ELR (cell line): ENCODE results near the gene ETHE1.
"Not testable (repeated sequence)": the region's sequence is repeated elsewhere in the genome, so short reads cannot be mapped to it uniquely, and the experiment has no call there.

ENCODE experiments used
- DNase-seq: peaks from one replicate; pipeline ENCODE4 v3.0.0-alpha.2; 2015; ENCODE audit warnings: low read depth

ETHE1 gene

DNA sequence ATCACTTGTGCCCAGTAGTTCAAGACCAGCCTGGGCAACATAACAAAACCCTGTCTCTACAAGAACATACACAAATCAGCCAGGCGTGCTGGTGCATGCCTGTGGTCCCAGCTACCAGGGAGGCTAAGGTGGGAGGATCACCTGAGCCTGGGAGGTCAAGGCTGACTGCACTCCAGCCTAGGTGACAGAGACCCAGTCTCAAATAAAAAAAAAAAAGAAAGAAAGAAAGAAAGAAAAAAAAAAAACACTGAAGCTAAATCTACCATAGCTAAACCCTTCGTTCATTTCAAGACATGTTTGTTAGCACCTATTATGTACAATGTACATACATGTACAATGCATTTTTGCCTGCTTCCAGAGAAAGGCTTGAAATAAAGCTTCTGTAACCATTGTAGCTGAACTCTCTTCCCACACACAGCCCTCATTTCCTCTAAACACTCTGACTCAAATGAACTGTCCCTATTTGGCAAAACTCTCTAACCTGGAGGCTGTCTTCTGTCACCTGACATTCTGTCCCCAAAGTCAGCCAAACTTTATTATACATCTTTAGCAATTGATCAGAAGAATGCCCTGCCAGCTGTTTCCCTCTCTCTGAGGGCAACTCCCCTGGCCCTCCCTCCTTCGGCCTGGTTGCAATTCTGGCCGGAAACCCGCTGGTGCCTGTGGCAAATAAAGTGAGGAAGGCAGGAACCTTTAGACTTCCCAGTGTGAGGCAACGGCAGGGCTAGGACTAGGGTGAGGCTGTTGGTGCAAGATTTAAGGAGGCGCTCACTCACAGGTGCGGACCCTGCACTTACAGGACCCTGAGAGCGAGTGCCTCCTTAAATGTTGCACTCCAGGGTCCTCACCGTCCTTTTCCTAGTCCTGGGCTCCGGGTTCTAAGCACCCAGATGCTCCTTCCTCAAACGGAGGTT lies 1.8 kb downstream of the ETHE1 start:
- DNase-seq = peak; percentile 68

DNA sequence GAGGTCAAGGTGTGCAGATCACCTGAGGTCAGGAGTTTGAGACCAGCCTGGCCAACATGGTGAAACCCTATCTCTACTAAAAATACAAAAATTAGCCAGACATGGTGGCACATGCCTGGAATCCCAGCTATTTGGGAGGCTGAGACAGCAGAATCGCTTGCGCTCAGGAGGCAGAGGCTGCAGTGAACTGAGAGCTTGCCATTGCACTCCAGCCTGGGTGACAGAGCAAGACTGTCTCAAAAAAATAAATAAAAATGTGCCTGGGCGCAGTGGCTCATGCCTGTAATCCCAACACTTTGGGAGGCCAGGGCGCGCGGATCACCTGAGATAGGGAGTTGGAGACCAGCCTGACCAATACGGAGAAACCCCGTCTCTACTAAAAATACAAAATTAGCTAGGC lies 3.3 kb downstream of the ETHE1 start:
- DNase-seq = not testable (repeated sequence)

DNA sequence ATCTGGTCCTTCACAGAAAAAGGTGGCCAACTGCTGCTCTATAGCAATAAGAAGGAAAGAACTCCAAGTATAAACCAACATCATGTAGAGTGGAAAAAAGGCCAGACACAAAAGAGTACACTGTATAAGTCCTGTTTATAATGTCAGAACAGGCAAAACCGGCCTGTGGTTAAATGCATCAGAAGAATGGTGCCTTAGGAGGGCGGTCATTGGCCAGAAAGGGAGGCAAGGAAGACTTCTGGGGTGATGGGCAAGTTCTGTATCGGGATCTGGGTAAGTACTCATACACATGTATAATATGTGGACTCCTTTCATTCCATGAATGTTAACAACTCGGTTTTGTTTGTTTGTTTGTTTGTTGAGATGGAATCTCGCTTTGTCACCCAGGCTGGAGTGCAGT lies 4.1 kb downstream of the ETHE1 start:
- no peak for DNase-seq

DNA sequence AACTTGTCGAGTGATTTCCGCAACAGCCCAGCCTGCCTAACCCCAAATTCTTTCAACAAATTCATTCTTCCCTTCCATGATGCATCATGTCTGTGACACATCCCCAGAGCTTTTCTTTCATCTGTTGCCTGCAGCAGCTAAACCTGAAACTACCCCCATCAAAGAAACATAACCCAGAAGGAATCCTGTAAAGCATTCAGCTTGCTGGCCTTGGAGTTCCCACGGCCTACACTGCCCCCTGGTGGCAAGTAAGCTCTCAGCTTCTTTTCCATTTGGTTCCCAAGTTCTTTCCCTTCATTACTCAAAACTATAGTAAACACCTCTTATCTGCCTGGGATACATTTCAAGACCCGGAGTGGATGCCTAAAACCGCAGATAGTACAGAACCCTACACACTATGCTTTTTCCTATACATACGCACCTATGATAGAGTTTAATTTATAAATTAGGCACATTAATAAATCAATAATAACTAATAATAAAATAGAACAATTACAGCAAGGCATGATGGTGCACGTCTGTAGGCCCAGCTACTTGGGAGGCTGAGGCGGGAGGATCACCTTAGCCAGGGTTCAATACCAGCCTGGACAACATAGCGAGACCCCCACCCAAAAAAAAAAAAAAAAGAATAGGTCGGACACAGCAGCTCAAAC lies 7.4 kb downstream of the ETHE1 start:
- DNase-seq = peak; percentile 96

GRCh38 chr19:43518051-43518450 lies 8.9 kb downstream of the ETHE1 start:
- DNase-seq = no peak

DNA sequence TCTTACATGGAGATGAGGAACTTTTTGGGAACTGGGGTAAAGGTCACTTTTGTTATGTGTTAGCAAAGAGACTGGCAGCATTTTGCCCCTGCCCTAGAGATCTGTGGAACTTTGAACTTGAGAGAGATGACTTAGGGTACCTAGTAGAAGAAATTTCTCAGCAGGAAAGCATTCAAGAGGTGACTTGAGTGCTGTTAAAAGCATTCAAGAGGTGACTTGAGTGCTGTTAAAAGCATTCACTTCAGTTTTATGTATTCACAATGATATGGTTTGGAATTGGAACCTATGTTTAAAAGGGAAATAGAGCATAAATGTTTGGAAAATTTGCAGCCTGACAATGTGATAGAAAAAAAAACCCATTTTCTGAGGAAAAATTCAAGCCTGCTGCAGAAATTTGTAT lies 14.6 kb downstream of the ETHE1 start:
- not testable (repeated sequence) for DNase-seq

DNA sequence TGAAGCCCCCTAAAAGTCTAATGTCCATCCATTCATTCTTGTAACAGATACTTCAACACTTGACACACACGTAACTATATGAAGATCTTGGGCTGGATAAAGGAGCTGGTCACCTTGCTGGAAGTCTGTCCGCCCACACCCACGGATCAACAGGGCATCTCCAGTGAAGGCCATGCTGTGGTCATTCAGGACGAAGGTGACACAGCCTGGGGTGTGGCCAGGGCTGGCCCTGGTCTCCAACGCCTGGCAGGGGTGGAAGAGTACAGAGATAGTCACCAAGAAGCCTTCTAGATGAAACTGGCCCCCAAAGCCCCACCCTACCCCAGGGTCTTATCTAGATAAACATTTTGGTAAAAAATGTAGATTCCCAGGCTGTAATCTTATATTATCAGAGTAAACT lies 15.7 kb downstream of the ETHE1 start:
- no peak for DNase-seq

DNA sequence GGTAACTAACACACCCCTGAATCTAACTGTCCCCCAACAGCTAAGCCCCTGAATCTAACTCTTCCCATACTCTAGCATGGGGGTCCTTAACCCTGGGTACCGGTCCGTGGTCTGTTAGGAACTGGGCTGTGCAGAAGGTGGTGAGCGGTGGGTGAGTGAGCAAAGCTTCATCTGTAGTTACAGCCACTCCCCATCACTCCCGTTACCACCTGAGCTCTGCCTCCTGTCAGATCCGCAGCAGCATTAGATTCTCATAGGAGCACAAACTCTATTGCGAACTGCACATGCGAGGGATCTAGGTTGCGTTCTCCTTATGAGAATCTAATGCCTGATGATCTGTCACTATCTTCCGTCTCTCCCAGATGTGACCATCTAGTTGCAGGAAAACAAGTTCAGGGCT lies 16.3 kb downstream of the ETHE1 start:
- no peak for DNase-seq

GRCh38 chr19:43507880-43508279 lies 19.1 kb downstream of the ETHE1 start:
- no peak for DNase-seq

DNA sequence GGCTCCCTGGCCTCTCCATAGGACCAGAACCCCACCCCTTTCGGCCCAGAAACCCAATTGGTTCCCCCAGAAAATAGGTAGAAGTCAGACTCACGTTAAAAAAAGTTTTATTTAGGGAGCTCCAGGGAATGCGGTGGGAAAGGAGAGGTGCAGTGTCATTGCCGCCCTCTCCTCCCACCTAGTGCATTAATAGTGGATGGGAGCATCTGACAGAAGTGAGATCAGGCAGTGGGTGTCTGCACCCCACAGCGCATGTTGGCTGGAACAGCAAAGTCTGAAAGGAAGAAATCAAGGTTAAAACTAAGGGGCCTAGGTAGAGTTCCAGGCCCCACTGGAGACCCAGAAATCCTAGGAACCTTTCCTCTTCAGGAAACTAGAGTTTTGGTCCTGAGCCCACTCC lies 20.4 kb downstream of the ETHE1 start:
- DNase-seq = no peak

DNA sequence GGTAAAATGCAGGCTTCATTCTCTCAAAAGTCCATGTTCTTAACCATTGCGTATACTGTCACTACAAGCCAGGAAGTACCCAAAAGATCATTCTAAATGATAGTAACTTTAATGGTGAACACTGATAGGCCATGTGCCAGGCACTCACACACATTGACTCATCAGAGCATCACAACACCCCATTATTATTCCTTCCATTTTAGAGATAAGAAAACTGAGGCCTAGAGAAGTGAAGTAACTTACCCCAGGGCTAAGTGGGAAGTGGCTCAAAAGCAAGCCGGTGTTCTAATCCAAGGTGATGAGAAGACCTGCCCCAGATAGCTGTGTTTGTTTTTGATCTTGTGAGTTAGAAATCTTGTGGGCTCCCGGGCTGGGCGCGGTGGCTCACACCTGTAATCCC lies 21.1 kb downstream of the ETHE1 start:
- no peak for DNase-seq

DNA sequence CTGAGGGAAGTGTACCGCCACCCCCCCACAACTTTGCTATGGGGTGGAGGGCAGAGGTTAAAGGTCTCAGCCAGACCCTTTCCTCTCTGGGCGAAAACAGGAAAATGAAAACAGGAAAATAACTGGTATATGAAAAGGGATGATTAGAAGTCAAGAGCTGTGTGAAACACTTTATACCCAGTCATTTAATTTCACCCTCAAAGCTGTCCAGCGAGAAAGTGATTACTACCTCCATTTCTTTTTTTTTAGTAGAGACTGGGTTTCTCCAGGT lies 21.9 kb downstream of the ETHE1 start:
- no peak for DNase-seq

GRCh38 chr19:43504426-43505185 lies 22.4 kb downstream of the ETHE1 start, which contains the start of gene PHLDB3:
Gene PHLDB3 (minus strand): TSS chr19:43504746. CDS start chr19:43504118, 628 bp downstream.
- DNase-seq = no peak

DNA sequence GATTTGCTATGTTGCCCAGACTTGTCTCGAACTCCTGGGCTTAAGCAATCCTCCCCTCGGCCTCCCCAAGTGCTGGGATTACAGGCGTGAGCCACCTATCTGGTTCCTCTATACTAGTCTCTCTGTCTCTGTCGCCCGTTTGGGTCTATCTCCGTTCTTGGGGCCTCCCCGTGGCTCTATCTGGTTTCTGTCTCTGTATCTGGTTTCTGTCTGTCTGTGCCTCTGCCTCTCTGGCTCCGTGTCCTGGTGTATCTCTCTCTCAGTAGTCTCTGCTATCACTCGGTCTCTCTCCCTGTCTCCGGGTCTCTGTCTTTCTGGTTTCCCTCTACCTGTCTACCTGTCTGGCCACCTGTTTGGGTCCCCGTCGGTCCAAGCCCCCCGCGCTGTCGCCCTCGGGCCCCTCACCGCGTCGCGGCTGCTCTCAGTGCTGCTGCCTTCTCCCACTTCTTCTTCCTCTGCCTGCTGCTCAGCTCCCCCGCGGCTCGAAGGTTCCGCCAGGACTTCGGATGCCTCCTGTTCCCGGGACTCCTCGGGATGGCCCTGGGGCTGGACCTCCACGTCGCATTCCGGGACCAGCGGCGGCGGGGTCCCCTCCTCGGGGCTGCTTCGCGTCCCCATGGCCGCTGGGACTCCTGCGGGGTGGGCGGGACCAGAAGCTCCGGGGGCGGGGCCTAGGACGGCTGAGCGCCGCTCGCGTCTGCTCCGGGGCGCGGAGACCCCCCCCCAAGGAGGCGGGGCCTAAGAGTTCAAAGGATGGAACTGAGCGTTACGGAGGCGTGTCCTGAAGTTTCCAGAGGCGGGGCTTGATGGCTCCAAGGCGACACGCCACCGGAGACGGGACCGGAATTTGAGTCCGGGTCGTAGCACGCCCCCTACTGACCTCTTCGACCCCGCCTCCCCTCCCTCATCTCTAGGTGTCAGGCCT lies 23.2 kb downstream of the ETHE1 start:
- peak; percentile 94 for DNase-seq

DNA sequence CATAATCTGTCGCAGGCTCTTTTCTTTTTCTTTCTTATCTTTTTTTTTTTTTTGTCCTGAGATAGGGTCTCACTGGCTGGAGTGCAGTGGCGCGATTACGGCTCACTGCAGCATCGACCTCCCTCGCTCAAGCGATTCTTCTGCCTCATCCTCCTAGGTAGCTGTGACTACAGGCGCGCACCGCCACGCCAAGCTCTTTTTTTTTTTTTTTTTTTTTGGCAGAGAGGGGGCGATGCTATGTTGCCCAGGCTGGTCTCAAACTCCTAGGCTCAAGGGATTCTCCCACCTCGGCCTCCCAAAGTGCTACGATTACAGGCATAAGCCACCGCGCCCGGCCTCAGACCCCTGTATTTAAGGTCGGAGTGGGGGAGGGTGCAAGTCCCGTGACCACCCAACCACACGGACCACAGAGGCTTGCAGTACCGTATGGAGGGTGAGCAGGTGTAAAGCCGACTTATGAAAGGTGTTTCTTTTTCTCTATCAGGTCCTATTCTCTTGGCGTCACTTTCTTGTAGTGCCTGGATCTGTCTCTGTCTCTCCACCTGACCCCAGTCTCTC lies 24.5 kb downstream of the ETHE1 start:
- DNase-seq = no peak

DNA sequence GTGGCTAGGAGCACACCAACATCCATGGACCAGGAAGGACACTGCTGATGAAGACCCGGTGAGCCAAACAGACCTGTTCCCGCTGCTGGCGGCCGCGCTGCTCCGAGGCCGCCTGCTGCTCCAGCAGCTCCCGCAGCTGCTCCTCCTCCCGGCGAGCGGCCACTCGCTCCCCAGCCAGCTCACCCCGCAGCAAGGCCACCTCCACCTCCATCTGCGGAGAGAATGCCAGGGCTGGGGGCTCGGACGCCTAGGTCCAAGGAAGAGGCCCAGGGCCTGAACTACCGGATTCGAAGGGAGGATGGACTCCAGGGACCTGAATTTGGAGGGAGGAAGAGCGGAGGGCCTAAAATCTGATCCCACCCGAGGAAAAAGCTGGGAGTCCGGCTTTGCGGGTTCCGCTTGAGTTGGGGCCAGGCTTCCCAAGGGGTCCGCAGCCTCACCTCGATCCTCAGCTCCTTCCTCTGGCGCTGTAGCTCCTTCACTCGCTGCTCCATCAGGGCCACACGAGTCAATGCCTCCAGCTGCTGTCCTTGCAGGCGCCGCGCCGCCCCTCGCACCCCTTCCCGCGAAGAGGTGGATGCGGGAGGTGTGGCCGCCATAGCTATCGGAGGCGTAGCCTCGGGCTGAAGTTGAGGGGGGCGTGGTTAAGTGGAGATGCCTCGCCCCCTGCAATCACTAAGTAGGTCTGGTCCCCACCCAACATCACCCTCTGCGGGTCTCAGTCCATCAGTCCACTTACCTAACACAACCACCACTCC lies 25.2 kb downstream of the ETHE1 start:
- DNase-seq = no peak

DNA sequence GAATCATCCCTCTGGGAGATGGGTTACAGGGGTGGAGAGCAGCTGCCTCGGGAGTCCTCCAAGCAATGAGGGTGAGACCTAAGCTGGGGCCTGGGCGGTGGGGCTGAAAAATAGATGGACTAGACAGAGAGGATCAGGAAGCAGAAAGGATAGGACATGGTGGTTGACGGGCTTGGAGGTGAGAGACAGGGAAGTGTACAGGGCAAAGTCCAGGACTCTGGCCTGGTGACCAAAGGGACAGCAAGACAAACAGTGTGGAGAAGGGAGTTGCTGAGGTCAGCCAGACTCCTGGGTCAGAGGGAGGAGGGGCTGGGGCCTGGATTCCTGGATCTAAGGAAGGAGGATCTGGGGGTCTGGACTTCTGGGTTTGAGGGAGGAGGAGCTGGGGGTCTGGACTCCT lies 28.0 kb downstream of the ETHE1 start:
- no peak for DNase-seq

GRCh38 chr19:43498233-43498842 lies 28.7 kb downstream of the ETHE1 start:
- no peak for DNase-seq

- no peak for DNase-seq
These were observed 30.0 kb downstream of the ETHE1 start for GRCh38 chr19:43496960-43497359.

GRCh38 chr19:43495082-43495481 lies 31.9 kb downstream of the ETHE1 start:
- no peak for DNase-seq
